ENCODE data around the gene UBA1.

UBA1 gene

DNA sequence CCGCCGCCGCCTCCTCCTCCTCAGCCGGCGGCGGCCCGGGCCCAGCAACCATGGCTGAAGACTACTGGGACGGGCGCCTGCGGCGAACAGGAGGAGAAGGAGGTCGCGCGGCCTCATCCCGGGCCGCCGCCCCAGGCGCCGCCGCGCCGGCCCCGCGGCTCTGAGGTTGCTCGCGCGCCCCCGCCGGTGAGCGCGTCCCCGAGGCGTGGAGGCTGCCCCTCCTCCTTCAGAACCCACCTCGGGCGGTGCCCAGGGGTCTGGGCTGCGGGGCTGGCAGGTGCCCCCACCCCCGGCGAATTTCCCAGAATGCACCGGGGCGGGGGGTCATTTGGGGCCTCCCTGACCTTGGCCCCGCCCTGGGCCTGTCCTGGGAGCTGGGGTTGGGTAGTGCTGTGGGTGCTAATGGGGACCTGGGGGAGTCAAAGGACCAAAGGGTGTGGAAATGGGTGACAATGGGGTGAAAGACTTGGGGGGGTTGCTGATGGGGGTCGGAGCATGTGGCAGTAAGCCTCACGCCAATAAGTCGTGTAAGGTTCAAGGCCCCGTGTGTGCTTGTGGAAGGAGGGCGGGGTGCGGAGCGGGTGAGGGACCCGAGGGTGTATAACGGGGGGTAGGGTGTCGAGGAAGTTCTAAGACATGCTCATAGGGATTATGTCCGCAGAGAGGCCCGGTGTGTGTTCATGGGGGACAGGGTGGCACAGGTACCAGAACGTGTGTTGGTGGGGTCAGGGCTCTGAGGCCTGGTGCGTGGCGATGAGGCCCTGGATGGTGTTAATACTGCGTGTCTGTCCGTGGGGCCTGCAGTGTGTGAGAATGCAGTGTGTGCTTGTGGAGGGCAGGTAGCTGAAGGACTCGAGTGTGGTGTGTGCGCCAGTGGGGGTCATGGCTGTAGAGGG, 25.5 kb downstream of the UBA1 start:
- H3K27me3 ChIP-seq (ENCODE audit: control insufficient read depth in 1 of 2, insufficient read depth in 2 of 2, low read length in 2 of 2) = no peaks in the 10 kb centered on the region
- peak overlapping the region; percentile 77 to 93 for H3K9ac ChIP-seq (ENCODE audit: low read depth in 1 of 2, low read length in 2 of 2)
- H3K4me1 ChIP-seq (ENCODE audit: control insufficient read depth in 1 of 2, insufficient read depth in 2 of 2, low read length in 2 of 2) = peaks cover 22 to 23% of the 10 kb centered on the region in 2 donors
- H3K4me3 ChIP-seq (ENCODE audit: low read depth in 1 of 2, low read length in 2 of 2) = peak overlapping the region; percentile 82 to 83
- no peaks in the 10 kb centered on the region for H3K9me3 ChIP-seq (ENCODE audit: control insufficient read depth in 1 of 2, low read length in 2 of 2)
- peak overlapping the region; percentile 97 for H3K27ac ChIP-seq (ENCODE audit: low read depth, low read length)
- H3K36me3 ChIP-seq (ENCODE audit: control insufficient read depth in 1 of 2, insufficient read depth in 2 of 2, low read length in 2 of 2) = peaks cover 14 to 38% of the 10 kb centered on the region in 2 donors

DNA sequence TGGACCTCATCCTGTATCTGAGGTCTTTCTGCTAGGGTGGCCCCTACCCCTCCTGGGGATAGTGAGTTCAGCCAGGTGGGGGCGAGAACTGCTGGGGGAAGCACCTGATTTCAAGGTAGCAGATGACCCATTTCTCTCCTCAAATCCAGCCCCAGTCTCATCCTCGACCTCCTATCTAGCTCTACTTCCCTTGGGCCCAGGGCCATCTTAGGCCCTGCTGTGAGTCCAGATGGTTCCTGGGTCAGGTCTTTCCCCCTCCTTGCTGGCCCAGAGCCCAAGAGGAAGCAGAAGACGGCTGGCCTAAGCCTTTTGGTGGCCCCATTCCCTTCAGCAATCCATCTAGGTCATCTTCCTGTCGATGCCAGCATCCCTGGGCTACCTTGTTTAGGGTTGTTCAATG, 28.1 kb downstream of the UBA1 start:
- H3K9ac ChIP-seq (ENCODE audit: low read depth in 1 of 2, low read length in 2 of 2) = no peak overlapping the region
- no peaks in the 10 kb centered on the region for H3K27me3 ChIP-seq (ENCODE audit: control insufficient read depth in 1 of 2, insufficient read depth in 2 of 2, low read length in 2 of 2)
- no peak overlapping the region for H3K27ac ChIP-seq (ENCODE audit: low read depth, low read length)
- H3K4me1 ChIP-seq (ENCODE audit: control insufficient read depth in 1 of 2, insufficient read depth in 2 of 2, low read length in 2 of 2) = peaks cover 18 to 22% of the 10 kb centered on the region in 2 donors
- peaks cover 20 to 40% of the 10 kb centered on the region in 2 donors for H3K36me3 ChIP-seq (ENCODE audit: control insufficient read depth in 1 of 2, insufficient read depth in 2 of 2, low read length in 2 of 2)
- H3K9me3 ChIP-seq (ENCODE audit: control insufficient read depth in 1 of 2, low read length in 2 of 2) = no peaks in the 10 kb centered on the region
- no peak overlapping the region for H3K4me3 ChIP-seq (ENCODE audit: low read depth in 1 of 2, low read length in 2 of 2)

GRCh38 chrX:47222751-47223350, 29.2 kb downstream of the UBA1 start:
- Histone ChIP-seq H3K9ac (ENCODE audit: low read depth in 1 of 2, low read length in 2 of 2) (no peak overlapping the region), H3K27me3 (ENCODE audit: control insufficient read depth in 1 of 2, insufficient read depth in 2 of 2, low read length in 2 of 2) (no peaks in the 10 kb centered on the region), H3K9me3 (ENCODE audit: control insufficient read depth in 1 of 2, low read length in 2 of 2) (no peaks in the 10 kb centered on the region), H3K4me1 (ENCODE audit: control insufficient read depth in 1 of 2, insufficient read depth in 2 of 2, low read length in 2 of 2) (peaks cover 13 to 18% of the 10 kb centered on the region in 2 donors), H3K4me3 (ENCODE audit: low read depth in 1 of 2, low read length in 2 of 2) (no peak overlapping the region), H3K27ac (ENCODE audit: low read depth, low read length) (no peak overlapping the region), H3K36me3 (ENCODE audit: control insufficient read depth in 1 of 2, insufficient read depth in 2 of 2, low read length in 2 of 2) (peaks cover 20 to 47% of the 10 kb centered on the region in 2 donors)

- H3K36me3 ChIP-seq (ENCODE audit: control insufficient read depth in 1 of 2, insufficient read depth in 2 of 2, low read length in 2 of 2) = peaks cover 20 to 53% of the 10 kb centered on the region in 2 donors
Observed at GRCh38 chrX:47223476-47224250, 30.0 kb downstream of the UBA1 start.

DNA sequence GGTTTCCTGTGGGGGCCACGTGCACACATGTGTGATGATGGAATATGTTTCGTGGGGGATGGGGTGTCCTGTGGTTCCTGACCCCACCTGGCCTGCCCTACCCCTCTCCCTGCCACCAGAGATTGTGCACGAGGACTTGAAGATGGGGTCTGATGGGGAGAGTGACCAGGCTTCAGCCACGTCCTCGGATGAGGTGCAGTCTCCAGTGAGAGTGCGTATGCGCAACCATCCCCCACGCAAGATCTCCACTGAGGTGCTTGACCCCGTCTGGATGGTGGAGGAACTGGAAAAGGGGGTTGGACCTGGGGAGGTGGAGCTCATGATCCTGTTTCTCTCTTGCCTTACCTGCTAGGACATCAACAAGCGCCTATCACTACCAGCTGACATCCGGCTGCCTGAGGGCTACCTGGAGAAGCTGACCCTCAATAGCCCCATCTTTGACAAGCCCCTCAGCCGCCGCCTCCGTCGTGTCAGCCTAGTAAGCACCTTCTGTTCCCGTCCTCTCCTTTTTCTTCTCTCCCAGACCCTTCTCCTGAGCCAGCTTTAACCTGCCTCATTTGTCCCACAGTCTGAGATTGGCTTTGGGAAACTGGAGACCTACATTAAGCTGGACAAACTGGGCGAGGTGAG, 30.8 kb downstream of the UBA1 start:
- H3K9me3 ChIP-seq (ENCODE audit: control insufficient read depth in 1 of 2, low read length in 2 of 2) = no peaks in the 10 kb centered on the region
- no peak overlapping the region for H3K4me3 ChIP-seq (ENCODE audit: low read depth in 1 of 2, low read length in 2 of 2)
- peaks cover 13 to 18% of the 10 kb centered on the region in 2 donors for H3K4me1 ChIP-seq (ENCODE audit: control insufficient read depth in 1 of 2, insufficient read depth in 2 of 2, low read length in 2 of 2)
- H3K36me3 ChIP-seq (ENCODE audit: control insufficient read depth in 1 of 2, insufficient read depth in 2 of 2, low read length in 2 of 2) = peaks cover 20 to 60% of the 10 kb centered on the region in 2 donors
- H3K27ac ChIP-seq (ENCODE audit: low read depth, low read length) = no peak overlapping the region
- no peak overlapping the region for H3K9ac ChIP-seq (ENCODE audit: low read depth in 1 of 2, low read length in 2 of 2)
- no peaks in the 10 kb centered on the region for H3K27me3 ChIP-seq (ENCODE audit: control insufficient read depth in 1 of 2, insufficient read depth in 2 of 2, low read length in 2 of 2)

More at GRCh38 chrX:47223476-47224250, 30.0 kb downstream of the UBA1 start:
- Histone ChIP-seq H3K9ac (ENCODE audit: low read depth in 1 of 2, low read length in 2 of 2) (no peak overlapping the region), H3K9me3 (ENCODE audit: control insufficient read depth in 1 of 2, low read length in 2 of 2) (no peaks in the 10 kb centered on the region), H3K27ac (ENCODE audit: low read depth, low read length) (no peak overlapping the region), H3K27me3 (ENCODE audit: control insufficient read depth in 1 of 2, insufficient read depth in 2 of 2, low read length in 2 of 2) (no peaks in the 10 kb centered on the region), H3K4me1 (ENCODE audit: control insufficient read depth in 1 of 2, insufficient read depth in 2 of 2, low read length in 2 of 2) (peaks cover 13 to 18% of the 10 kb centered on the region in 2 donors), H3K4me3 (ENCODE audit: low read depth in 1 of 2, low read length in 2 of 2) (no peak overlapping the region)

GRCh38 chrX:47224896-47225290, 31.3 kb downstream of the UBA1 start:
- Histone ChIP-seq H3K9me3 (ENCODE audit: control insufficient read depth in 1 of 2, low read length in 2 of 2) (no peaks in the 10 kb centered on the region), H3K9ac (ENCODE audit: low read depth in 1 of 2, low read length in 2 of 2) (no peak overlapping the region), H3K27ac (ENCODE audit: low read depth, low read length) (no peak overlapping the region), H3K27me3 (ENCODE audit: control insufficient read depth in 1 of 2, insufficient read depth in 2 of 2, low read length in 2 of 2) (no peaks in the 10 kb centered on the region), H3K36me3 (ENCODE audit: control insufficient read depth in 1 of 2, insufficient read depth in 2 of 2, low read length in 2 of 2) (peaks cover 20 to 63% of the 10 kb centered on the region in 2 donors), H3K4me3 (ENCODE audit: low read depth in 1 of 2, low read length in 2 of 2) (no peak overlapping the region), H3K4me1 (ENCODE audit: control insufficient read depth in 1 of 2, insufficient read depth in 2 of 2, low read length in 2 of 2) (peaks cover 12 to 13% of the 10 kb centered on the region in 2 donors)

- no peak overlapping the region for H3K4me3 ChIP-seq (ENCODE audit: low read depth in 1 of 2, low read length in 2 of 2)
- H3K36me3 ChIP-seq (ENCODE audit: control insufficient read depth in 1 of 2, insufficient read depth in 2 of 2, low read length in 2 of 2) = peaks cover 20 to 63% of the 10 kb centered on the region in 2 donors
- H3K9me3 ChIP-seq (ENCODE audit: control insufficient read depth in 1 of 2, low read length in 2 of 2) = no peaks in the 10 kb centered on the region
- no peaks in the 10 kb centered on the region for H3K27me3 ChIP-seq (ENCODE audit: control insufficient read depth in 1 of 2, insufficient read depth in 2 of 2, low read length in 2 of 2)
- no peak overlapping the region for H3K9ac ChIP-seq (ENCODE audit: low read depth in 1 of 2, low read length in 2 of 2)
- H3K27ac ChIP-seq (ENCODE audit: low read depth, low read length) = no peak overlapping the region
- peaks cover under 1% of the 10 kb centered on the region in 2 donors for H3K4me1 ChIP-seq (ENCODE audit: control insufficient read depth in 1 of 2, insufficient read depth in 2 of 2, low read length in 2 of 2)
Observed at GRCh38 chrX:47226071-47226470, 32.4 kb downstream of the UBA1 start.

DNA sequence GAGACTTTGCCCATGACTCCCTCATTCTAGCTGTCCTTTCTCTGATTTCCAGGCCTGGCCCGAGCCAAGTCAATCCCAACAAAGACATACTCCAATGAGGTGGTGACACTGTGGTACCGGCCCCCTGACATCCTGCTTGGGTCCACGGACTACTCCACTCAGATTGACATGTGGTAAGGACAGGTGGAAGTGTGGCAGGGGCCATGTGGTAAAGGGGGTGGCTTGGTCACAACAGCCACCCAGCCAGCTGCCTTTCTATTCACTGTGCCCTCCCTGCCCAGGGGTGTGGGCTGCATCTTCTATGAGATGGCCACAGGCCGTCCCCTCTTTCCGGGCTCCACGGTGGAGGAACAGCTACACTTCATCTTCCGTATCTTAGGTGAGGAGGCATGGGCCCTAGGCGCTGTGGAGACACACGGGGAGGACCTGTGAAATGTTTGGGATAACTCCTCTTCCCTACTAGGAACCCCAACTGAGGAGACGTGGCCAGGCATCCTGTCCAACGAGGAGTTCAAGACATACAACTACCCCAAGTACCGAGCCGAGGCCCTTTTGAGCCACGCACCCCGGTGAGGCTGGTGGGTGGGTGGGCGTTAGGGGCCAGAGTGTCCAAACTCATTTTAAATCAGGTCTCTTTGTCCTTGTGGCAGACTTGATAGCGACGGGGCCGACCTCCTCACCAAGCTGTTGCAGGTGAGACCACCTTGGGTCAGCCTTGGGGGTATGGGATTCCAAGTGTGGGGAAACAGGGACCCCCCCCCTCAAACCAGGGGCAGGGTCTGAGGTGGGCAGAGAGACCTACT, 33.1 kb downstream of the UBA1 start:
- H3K27ac ChIP-seq (ENCODE audit: low read depth, low read length) = no peak overlapping the region
- peaks cover 20 to 63% of the 10 kb centered on the region in 2 donors for H3K36me3 ChIP-seq (ENCODE audit: control insufficient read depth in 1 of 2, insufficient read depth in 2 of 2, low read length in 2 of 2)
- H3K4me3 ChIP-seq (ENCODE audit: low read depth in 1 of 2, low read length in 2 of 2) = no peak overlapping the region
- no peaks in the 10 kb centered on the region for H3K27me3 ChIP-seq (ENCODE audit: control insufficient read depth in 1 of 2, insufficient read depth in 2 of 2, low read length in 2 of 2)
- no peaks in the 10 kb centered on the region for H3K4me1 ChIP-seq (ENCODE audit: control insufficient read depth in 1 of 2, insufficient read depth in 2 of 2, low read length in 2 of 2)
- no peaks in the 10 kb centered on the region for H3K9me3 ChIP-seq (ENCODE audit: control insufficient read depth in 1 of 2, low read length in 2 of 2)
- H3K9ac ChIP-seq (ENCODE audit: low read depth in 1 of 2, low read length in 2 of 2) = no peak overlapping the region

DNA sequence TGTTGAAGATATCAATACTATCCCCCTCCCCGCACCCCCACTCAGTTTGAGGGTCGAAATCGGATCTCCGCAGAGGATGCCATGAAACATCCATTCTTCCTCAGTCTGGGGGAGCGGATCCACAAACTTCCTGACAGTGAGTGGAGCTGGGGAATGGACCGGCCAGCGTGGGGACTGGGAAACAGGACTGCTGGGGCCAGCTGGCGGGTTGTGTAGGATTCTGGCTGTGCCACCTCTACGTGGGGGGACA, 33.6 kb downstream of the UBA1 start:
- Histone ChIP-seq H3K36me3 (ENCODE audit: control insufficient read depth in 1 of 2, insufficient read depth in 2 of 2, low read length in 2 of 2) (peaks cover 20 to 63% of the 10 kb centered on the region in 2 donors), H3K27me3 (ENCODE audit: control insufficient read depth in 1 of 2, insufficient read depth in 2 of 2, low read length in 2 of 2) (no peaks in the 10 kb centered on the region), H3K9ac (ENCODE audit: low read depth in 1 of 2, low read length in 2 of 2) (no peak overlapping the region), H3K4me1 (ENCODE audit: control insufficient read depth in 1 of 2, insufficient read depth in 2 of 2, low read length in 2 of 2) (peaks cover 0 to under 1% of the 10 kb centered on the region in 2 donors), H3K9me3 (ENCODE audit: control insufficient read depth in 1 of 2, low read length in 2 of 2) (no peaks in the 10 kb centered on the region), H3K27ac (ENCODE audit: low read depth, low read length) (no peak overlapping the region), H3K4me3 (ENCODE audit: low read depth in 1 of 2, low read length in 2 of 2) (no peak overlapping the region)

Data from duodenal mucosa (tissue), 2 donors.